HuH-7 (cell line): ENCODE data around the gene MAN1A2.
"Not testable (repeated sequence)": the region's sequence is repeated elsewhere in the genome, so short reads cannot be mapped to it uniquely, and the experiment has no call there.

Experiments used
- DNase-seq: peaks from one replicate; pipeline ENCODE4 v3.0.0; 2011; ENCODE audit warnings: low spot score

MAN1A2 gene

GRCh38 chr1:117367046-117368025, at the start of gene MAN1A2:
TSS of gene MAN1A2 (plus strand) at chr1:117367449. CDS start at chr1:117368184, 735 bp downstream.
- peak; percentile 56 for DNase-seq

GRCh38 chr1:117318011-117318410, 49.2 kb upstream of the MAN1A2 start:
- no peak for DNase-seq

- no peak for DNase-seq
Observed at GRCh38 chr1:117318426-117318825, 48.8 kb upstream of the MAN1A2 start.

GRCh38 chr1:117320515-117320914, 46.7 kb upstream of the MAN1A2 start:
- no peak for DNase-seq

GRCh38 chr1:117321680-117322609, 45.3 kb upstream of the MAN1A2 start:
- DNase-seq, result no peak

- DNase-seq, result no peak
Observed at GRCh38 chr1:117324357-117324756, 42.9 kb upstream of the MAN1A2 start.

- not testable (repeated sequence) for DNase-seq
Observed at GRCh38 chr1:117326035-117326434, 41.2 kb upstream of the MAN1A2 start.

- DNase-seq, result no peak
Observed at GRCh38 chr1:117327011-117327410, 40.2 kb upstream of the MAN1A2 start.

- no peak for DNase-seq
Observed at GRCh38 chr1:117335376-117336086, 31.7 kb upstream of the MAN1A2 start.

- no peak for DNase-seq
Observed at GRCh38 chr1:117336088-117336817, 31.0 kb upstream of the MAN1A2 start.

GRCh38 chr1:117339866-117340700, 27.2 kb upstream of the MAN1A2 start:
- peak; percentile 23 for DNase-seq

- no peak for DNase-seq
Observed at GRCh38 chr1:117341123-117341522, 26.1 kb upstream of the MAN1A2 start.

- DNase-seq, result no peak
Observed at GRCh38 chr1:117342397-117342796, 24.9 kb upstream of the MAN1A2 start.

- no peak for DNase-seq
Observed at GRCh38 chr1:117346206-117346928, 20.9 kb upstream of the MAN1A2 start.

- DNase-seq, result no peak
Observed at GRCh38 chr1:117347907-117348306, 19.3 kb upstream of the MAN1A2 start.

- not testable (repeated sequence) for DNase-seq
Observed at GRCh38 chr1:117352695-117353094, 14.6 kb upstream of the MAN1A2 start.

GRCh38 chr1:117357833-117358603, 9.2 kb upstream of the MAN1A2 start:
- DNase-seq, result not testable (repeated sequence)

GRCh38 chr1:117358604-117358887, 8.7 kb upstream of the MAN1A2 start:
- not testable (repeated sequence) for DNase-seq
